ENCODE results near the gene SSBP3. TPM values are rescaled to one million over a fixed set of nuclear protein-coding genes. Genes with fewer than 3 reads are reported as not detected.

Gene SSBP3
- total RNA-seq, 4 donors from 2014 or later: 28.7 to 162 (median 37.0) TPM

DNA sequence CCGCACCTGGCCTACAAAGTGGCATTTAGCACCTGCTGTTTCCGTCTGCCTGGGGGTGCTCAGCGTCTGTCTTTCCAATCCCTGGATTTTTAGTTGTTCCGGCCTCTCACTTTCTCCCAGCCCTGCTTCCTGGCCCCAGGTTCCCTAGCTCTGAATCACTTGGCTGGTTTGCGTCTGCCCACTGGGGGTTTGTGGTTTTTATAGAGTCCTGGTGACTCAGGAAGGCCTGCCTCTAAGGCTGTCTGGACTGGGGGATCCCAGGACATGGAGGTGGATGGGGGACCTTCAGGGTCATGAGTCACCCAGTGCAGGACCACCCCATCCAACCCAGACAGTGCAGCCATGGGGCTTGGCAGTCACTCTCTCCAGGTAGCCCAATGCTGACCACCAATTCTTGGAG lies 152.7 kb downstream of the SSBP3 start:
- intact Hi-C loops (cut with DNase I; ENCODE audit: low total_unique reads): no loop called here
- no peaks in the 10 kb centered on the region for H3K36me3 ChIP-seq
- TF ChIP-seq POLR2A (IDR thresholded peaks at IDR 0.05): no peak
- no peak for TF ChIP-seq EP300 (IDR thresholded peaks at IDR 0.05; ENCODE audit: low read depth)
- TF ChIP-seq POLR2AphosphoS5 (IDR thresholded peaks at IDR 0.05): no peak
- TF ChIP-seq, protein P1, sequence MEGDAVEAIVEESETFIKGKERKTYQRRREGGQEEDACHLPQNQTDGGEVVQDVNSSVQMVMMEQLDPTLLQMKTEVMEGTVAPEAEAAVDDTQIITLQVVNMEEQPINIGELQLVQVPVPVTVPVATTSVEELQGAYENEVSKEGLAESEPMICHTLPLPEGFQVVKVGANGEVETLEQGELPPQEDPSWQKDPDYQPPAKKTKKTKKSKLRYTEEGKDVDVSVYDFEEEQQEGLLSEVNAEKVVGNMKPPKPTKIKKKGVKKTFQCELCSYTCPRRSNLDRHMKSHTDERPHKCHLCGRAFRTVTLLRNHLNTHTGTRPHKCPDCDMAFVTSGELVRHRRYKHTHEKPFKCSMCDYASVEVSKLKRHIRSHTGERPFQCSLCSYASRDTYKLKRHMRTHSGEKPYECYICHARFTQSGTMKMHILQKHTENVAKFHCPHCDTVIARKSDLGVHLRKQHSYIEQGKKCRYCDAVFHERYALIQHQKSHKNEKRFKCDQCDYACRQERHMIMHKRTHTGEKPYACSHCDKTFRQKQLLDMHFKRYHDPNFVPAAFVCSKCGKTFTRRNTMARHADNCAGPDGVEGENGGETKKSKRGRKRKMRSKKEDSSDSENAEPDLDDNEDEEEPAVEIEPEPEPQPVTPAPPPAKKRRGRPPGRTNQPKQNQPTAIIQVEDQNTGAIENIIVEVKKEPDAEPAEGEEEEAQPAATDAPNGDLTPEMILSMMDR (IDR thresholded peaks at IDR 0.05): no peak

DNA sequence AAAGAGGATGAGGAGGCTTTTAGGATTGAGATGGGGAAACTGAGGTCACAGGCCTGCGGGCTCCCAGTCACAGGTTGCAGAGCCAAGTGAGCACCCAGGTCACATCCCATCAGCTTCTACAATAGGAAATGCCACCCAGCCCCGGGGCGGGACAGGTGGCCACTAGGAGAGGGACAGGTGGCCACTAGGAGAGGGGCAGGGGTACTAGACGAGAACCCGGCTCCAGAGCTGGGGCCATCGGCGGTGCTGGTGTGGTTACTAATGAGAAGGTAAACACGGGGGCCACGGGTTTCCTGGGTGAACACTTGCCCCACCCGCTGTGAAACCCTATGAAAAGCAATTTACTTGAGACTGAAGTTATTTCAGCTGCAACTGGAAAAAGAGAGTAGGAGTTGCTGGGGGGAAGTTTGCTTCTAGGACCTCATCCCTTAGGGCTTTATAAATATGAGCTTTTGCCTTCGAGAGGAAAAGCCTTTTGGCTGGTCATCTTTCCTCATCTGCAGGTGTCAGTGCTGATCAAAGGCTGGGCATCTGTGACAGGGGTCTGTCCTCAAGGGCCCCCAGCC lies 153.7 kb downstream of the SSBP3 start:
- 73 to 88% methylated on average over 3 to 11 of the region's 11 CpGs for WGBS, 2 donors (ENCODE audit: low coverage in 1 of 2)

More for the DNA sequence above, 152.7 kb downstream of the SSBP3 start:
- no peak overlapping the region for H3K27ac ChIP-seq
- no peaks in the 10 kb centered on the region for H3K27me3 ChIP-seq
- 69 to 82% methylated on average over 2 to 5 of the region's 5 CpGs for WGBS, 2 donors (ENCODE audit: low coverage in 1 of 2)
- H3K9me3 ChIP-seq: no peaks in the 10 kb centered on the region
- H3K4me1 ChIP-seq: peaks cover 0 to 27% (median 7%) of the 10 kb centered on the region in 4 donors
- no peak overlapping the region for H3K4me3 ChIP-seq
- in situ Hi-C loops (cut with MboI; ENCODE audit: low pct_ligation_motif_present in 1 of 4, low pct_unique_long_range_greater_than_20kb in 1 of 4, low sequenced_read_pairs in 3 of 4): no loop called here
- DNase-seq: no peak

DNA sequence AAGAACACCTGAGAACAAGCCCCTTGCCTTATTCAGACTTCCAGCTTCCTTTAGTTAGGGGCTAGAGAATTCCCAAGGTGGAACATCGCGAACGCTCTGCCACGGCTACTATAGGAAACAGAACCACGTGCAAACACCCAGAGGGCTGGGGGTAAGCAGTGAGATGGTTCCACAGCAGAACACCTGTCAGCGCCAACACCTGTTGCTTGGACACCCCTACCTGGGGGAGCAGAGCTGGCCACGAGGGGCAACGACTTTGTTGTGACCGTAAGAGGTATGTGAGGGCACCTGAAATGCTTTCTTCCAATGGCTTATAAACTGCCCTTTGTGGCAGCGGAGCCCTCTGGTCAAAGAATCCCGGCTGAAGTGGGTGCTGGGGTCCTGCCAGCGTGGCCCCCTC lies 155.5 kb downstream of the SSBP3 start:
- intact Hi-C loops (cut with DNase I; ENCODE audit: low total_unique reads): no loop called here
- TF ChIP-seq EP300 (IDR thresholded peaks at IDR 0.05; ENCODE audit: low read depth) (no peak), POLR2A (IDR thresholded peaks at IDR 0.05) (no peak), POLR2AphosphoS5 (IDR thresholded peaks at IDR 0.05) (no peak)
- TF ChIP-seq, protein P1 (IDR thresholded peaks at IDR 0.05): no peak
- Histone ChIP-seq H3K4me3 (no peak overlapping the region), H3K27ac (peak overlapping the region in 2 of 4 donors; percentile 18 to 49), H3K4me1 (peaks cover 0 to 18% (median 4%) of the 10 kb centered on the region in 4 donors), H3K9me3 (no peaks in the 10 kb centered on the region), H3K36me3 (no peaks in the 10 kb centered on the region), H3K27me3 (no peaks in the 10 kb centered on the region)
- 84% methylated on average over 12 of the region's 12 CpGs; no CpG with 5 or more reads in 1 of the 2 donors for WGBS, 2 donors (ENCODE audit: low coverage in 1 of 2)
- no peak for DNase-seq
- in situ Hi-C loops (cut with MboI; ENCODE audit: low pct_ligation_motif_present in 1 of 4, low pct_unique_long_range_greater_than_20kb in 1 of 4, low sequenced_read_pairs in 3 of 4): no loop called here

More for the DNA sequence above, 153.7 kb downstream of the SSBP3 start:
- Histone ChIP-seq H3K27me3 (no peaks in the 10 kb centered on the region), H3K4me3 (no peak overlapping the region), H3K36me3 (no peaks in the 10 kb centered on the region), H3K27ac (no peak overlapping the region), H3K4me1 (peaks cover 0 to 23% (median 5%) of the 10 kb centered on the region in 4 donors), H3K9me3 (no peaks in the 10 kb centered on the region)
- no peak for DNase-seq
- TF ChIP-seq POLR2A (IDR thresholded peaks at IDR 0.05): no peak
- TF ChIP-seq, protein P1 (IDR thresholded peaks at IDR 0.05): no peak
- TF ChIP-seq EP300 (IDR thresholded peaks at IDR 0.05; ENCODE audit: low read depth): no peak
- no peak for TF ChIP-seq POLR2AphosphoS5 (IDR thresholded peaks at IDR 0.05)
- in situ Hi-C loops (cut with MboI; ENCODE audit: low pct_ligation_motif_present in 1 of 4, low pct_unique_long_range_greater_than_20kb in 1 of 4, low sequenced_read_pairs in 3 of 4): no loop called here
- intact Hi-C loops (cut with DNase I; ENCODE audit: low total_unique reads): no loop called here

DNA sequence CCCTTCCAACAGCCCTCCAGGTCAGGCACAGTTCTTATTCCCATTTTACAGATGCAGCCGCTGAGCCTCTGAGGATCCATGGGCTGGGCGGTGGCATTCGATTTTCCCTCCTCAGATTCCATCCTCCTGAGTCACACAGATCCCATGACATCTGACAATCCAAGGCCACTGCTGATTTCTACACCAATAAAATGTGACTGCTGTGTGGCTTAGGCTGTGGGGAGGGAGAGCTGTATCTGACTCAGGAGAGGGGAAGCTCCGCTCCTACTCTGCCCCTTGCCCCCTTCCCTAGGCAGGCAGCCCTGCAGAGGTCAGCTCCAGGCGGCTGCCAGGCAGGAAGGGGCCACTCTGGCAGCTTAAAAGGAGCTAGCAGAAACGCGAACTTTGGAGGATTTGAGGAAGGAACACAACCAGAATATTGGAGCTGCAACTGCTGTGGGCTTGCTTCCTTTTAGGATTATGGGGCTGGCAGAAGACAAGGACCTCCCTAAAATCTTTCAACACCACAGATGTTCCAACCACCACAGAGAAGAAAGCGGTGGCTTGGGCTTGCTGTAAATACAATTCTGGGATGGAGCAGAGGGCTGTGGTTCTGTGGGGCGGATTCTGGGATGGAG lies 156.3 kb downstream of the SSBP3 start:
- DNase-seq: no peak
- H3K27me3 ChIP-seq: no peaks in the 10 kb centered on the region
- TF ChIP-seq POLR2A (IDR thresholded peaks at IDR 0.05) (no peak), EP300 (IDR thresholded peaks at IDR 0.05; ENCODE audit: low read depth) (no peak), POLR2AphosphoS5 (IDR thresholded peaks at IDR 0.05) (no peak)
- TF ChIP-seq, protein P1 (IDR thresholded peaks at IDR 0.05): no peak
- intact Hi-C loops (cut with DNase I; ENCODE audit: low total_unique reads) (no loop called here), in situ Hi-C loops (cut with MboI; ENCODE audit: low pct_ligation_motif_present in 1 of 4, low pct_unique_long_range_greater_than_20kb in 1 of 4, low sequenced_read_pairs in 3 of 4) (no loop called here)
- no peak overlapping the region for H3K4me3 ChIP-seq
- WGBS, 2 donors (ENCODE audit: low coverage in 1 of 2): 60 to 65% methylated on average over 4 to 9 of the region's 9 CpGs
- peaks cover 0 to 13% (median 4%) of the 10 kb centered on the region in 4 donors for H3K4me1 ChIP-seq
- H3K36me3 ChIP-seq: no peaks in the 10 kb centered on the region
- H3K9me3 ChIP-seq: no peaks in the 10 kb centered on the region
- H3K27ac ChIP-seq: peak overlapping the region in 3 of 4 donors; percentile 18 to 49 (median 36)
